ENCODE measurements around the gene ARID3B. TPM values are rescaled to one million over a fixed set of nuclear protein-coding genes. Genes with fewer than 3 reads are reported as not detected.

The ARID3B gene
- polyA plus RNA-seq, 1 of the 3 experiments (the other 2 are of a cell fraction) = 3.0 TPM

DNA sequence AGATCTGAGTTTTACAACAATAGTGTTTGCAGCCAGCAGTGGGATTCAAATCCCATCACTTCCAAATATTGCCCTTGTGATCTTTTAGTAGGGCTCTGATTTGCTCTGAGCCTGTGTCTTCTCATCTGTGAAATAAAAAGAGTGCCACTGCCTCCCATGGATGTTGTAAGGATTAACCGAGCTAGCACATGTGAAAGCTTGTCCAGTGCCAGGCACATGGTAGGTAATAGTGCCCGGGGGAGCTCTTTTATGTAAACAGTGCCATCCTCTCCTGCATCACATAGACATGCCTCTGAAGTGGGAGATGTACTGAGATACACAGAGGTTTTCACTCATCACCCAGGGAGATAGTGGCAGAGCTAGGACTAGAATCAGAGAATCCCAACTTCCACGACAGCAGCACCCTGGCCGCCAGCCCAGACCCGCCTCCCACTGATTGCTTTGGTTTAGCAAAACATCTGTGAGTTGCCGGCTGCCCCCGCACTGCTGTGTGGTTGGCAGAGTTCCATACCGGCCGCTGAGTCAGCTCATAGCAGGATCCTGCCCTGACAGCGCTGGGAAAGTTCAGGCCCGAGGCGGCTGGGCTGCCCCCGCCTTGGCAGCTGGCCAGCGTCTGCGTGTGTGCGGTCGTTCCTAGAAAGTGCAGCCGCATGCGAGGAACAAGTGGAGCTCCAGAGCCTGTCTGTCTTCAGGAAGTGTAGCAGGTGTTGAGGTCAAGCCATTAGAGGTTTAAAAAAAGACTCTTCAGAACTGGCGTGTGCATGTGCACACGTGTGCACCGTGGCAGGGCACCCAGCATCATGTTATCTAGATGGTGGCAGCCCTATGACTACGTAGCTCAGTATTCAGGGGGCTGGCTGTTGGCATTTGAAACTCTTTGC lies 5.0 kb downstream of the ARID3B start (continued):
- TF ChIP-seq ZBTB33 (IDR thresholded peaks at IDR 0.05; ENCODE audit: borderline replicate concordance, low read depth) = peak; percentile 88
- TF ChIP-seq CHD2 (IDR thresholded peaks at IDR 0.05; ENCODE audit: low read length, partially characterized antibody) = peak; percentile 82
- peak; percentile 80 to 85; a peak in 3 of 4 replicates for TF ChIP-seq EP300 (IDR thresholded peaks at IDR 0.05; ENCODE audit: borderline replicate concordance in 1 of 2, low read depth in 1 of 2, low read length in 1 of 2)
- peak; percentile 43 for TF ChIP-seq RAD21 (IDR thresholded peaks at IDR 0.05; ENCODE audit: low read length)
- TF ChIP-seq TCF12 (IDR thresholded peaks at IDR 0.05) = peak; percentile 100
- no peak; the same call in 1 of the 2 replicates for TF ChIP-seq FOXM1 (IDR thresholded peaks at IDR 0.05; ENCODE audit: low read depth)
- TF ChIP-seq EZH2phosphoT487 (IDR thresholded peaks at IDR 0.05; ENCODE audit: borderline replicate concordance, low read depth) = no peak
- TF ChIP-seq ELF1 (IDR thresholded peaks at IDR 0.05) = peak; percentile 74
- TF ChIP-seq, protein P1, sequence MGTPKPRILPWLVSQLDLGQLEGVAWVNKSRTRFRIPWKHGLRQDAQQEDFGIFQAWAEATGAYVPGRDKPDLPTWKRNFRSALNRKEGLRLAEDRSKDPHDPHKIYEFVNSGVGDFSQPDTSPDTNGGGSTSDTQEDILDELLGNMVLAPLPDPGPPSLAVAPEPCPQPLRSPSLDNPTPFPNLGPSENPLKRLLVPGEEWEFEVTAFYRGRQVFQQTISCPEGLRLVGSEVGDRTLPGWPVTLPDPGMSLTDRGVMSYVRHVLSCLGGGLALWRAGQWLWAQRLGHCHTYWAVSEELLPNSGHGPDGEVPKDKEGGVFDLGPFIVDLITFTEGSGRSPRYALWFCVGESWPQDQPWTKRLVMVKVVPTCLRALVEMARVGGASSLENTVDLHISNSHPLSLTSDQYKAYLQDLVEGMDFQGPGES (IDR thresholded peaks at IDR 0.05; ENCODE audit: low read depth, low read length) = no peak
- TF ChIP-seq SIN3A (IDR thresholded peaks at IDR 0.05; ENCODE audit: borderline replicate concordance, low read depth, low read length) = peak; percentile 96; the same call in 1 of the 2 replicates
- peak; percentile 94 for TF ChIP-seq FOSL2 (IDR thresholded peaks at IDR 0.05; ENCODE audit: borderline replicate concordance, low read depth)
- peak; percentile 85 for TF ChIP-seq REST (IDR thresholded peaks at IDR 0.05; ENCODE audit: low read depth, low read length)
- peak; percentile 80; the same call in 1 of the 2 replicates for TF ChIP-seq MEF2A (IDR thresholded peaks at IDR 0.05; ENCODE audit: borderline replicate concordance, low read depth)
- TF ChIP-seq, protein P2, sequence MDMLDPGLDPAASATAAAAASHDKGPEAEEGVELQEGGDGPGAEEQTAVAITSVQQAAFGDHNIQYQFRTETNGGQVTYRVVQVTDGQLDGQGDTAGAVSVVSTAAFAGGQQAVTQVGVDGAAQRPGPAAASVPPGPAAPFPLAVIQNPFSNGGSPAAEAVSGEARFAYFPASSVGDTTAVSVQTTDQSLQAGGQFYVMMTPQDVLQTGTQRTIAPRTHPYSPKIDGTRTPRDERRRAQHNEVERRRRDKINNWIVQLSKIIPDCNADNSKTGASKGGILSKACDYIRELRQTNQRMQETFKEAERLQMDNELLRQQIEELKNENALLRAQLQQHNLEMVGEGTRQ (IDR thresholded peaks at IDR 0.05; ENCODE audit: borderline replicate concordance, low read depth, low read length) = no peak
- peak; percentile 98 for TF ChIP-seq FOXJ3 (CRISPR knock-in tag; IDR thresholded peaks at IDR 0.05)
- peak; percentile 43; the same call in 1 of the 2 replicates for TF ChIP-seq TAF1 (IDR thresholded peaks at IDR 0.05; ENCODE audit: borderline replicate concordance, low read depth, low read length)
- TF ChIP-seq MXI1 (IDR thresholded peaks at IDR 0.05; ENCODE audit: low read depth, low read length) = peak; percentile 95
- TF ChIP-seq RCOR1 (IDR thresholded peaks at IDR 0.05; ENCODE audit: low read length) = peak; percentile 95

Measured in SK-N-SH (cell line).